Liver (tissue), 9 donors: ENCODE data around the gene OR10A3. TPM values are rescaled to one million over a fixed set of nuclear protein-coding genes. Genes with fewer than 3 reads are reported as not detected.

Experiments used
- DNase-seq: peaks from one replicate; pipeline ENCODE4 v3.0.0-alpha.2; 2017; ENCODE audit warnings: low spot score
- H3K27ac ChIP-seq, 2 donors: one replicate each; pipeline ENCODE4 v1.7.0; 2013; ENCODE audit warnings: inconsistent platforms in 2 of 2, low read length in 2 of 2, control low read depth in 1 of 2, low read depth in 1 of 2, mild to moderate bottlenecking in 1 of 2
- H3K27me3 ChIP-seq, 4 donors: one replicate each; pipeline versions ENCODE4 v1.6.1 to v1.7.0; 2013; ENCODE audit warnings: low read length in 3 of 4, inconsistent platforms in 1 of 4, mild to moderate bottlenecking in 1 of 4, moderate library complexity in 1 of 4; ENCODE audit not compliant: control insufficient read depth in 4 of 4, insufficient read depth in 4 of 4
- H3K36me3 ChIP-seq, 4 donors: one replicate each; pipeline versions ENCODE4 v1.6.1 to v1.7.0; 2013; ENCODE audit warnings: low read length in 3 of 4, mild to moderate bottlenecking in 3 of 4, low read depth in 1 of 4, moderate library complexity in 1 of 4; ENCODE audit not compliant: control insufficient read depth in 4 of 4, insufficient read depth in 3 of 4
- H3K4me1 ChIP-seq, 4 donors: one replicate each; pipeline versions ENCODE4 v1.6.1 to v1.7.0; 2013; ENCODE audit warnings: low read length in 3 of 4, mild to moderate bottlenecking in 3 of 4, moderate library complexity in 1 of 4; ENCODE audit not compliant: control insufficient read depth in 4 of 4, insufficient read depth in 4 of 4
- H3K4me3 ChIP-seq, 3 donors: one replicate each; pipeline versions ENCODE4 v1.6.1 to v1.7.0; 2013; ENCODE audit warnings: low read length in 3 of 3, control low read depth in 1 of 3, low read depth in 1 of 3, mild to moderate bottlenecking in 1 of 3
- H3K9ac ChIP-seq, 2 donors: one replicate each; pipeline ENCODE4 v1.7.0; 2013; ENCODE audit warnings: low read length in 2 of 2, mild to moderate bottlenecking in 2 of 2, moderate library complexity in 2 of 2, control low read depth in 1 of 2, low read depth in 1 of 2
- H3K9me3 ChIP-seq, 4 donors: one replicate each; pipeline versions ENCODE4 v1.6.1 to v1.7.0; 2013; ENCODE audit warnings: low read length in 3 of 4; ENCODE audit not compliant: control insufficient read depth in 4 of 4
- EGR1 ChIP-seq, 2 donors: IDR thresholded peaks; 2 replicates each; pipeline ENCODE4 v1.6.1; 2016 to 2018; ENCODE audit warnings: antibody characterized with exemption in 2 of 2, low read depth in 2 of 2
- FOXA1 ChIP-seq: IDR thresholded peaks from 2 replicates; pipeline ENCODE4 v1.6.1; 2016; ENCODE audit warnings: antibody characterized with exemption
- FOXA2 ChIP-seq: IDR thresholded peaks from 2 replicates; pipeline ENCODE4 v1.6.1; 2016; ENCODE audit warnings: antibody characterized with exemption
- GABPA ChIP-seq, 2 donors: IDR thresholded peaks in 1 of 2; conservative IDR thresholded peaks in 1 of 2; 2 replicates each; pipeline ENCODE4 v1.6.1; 2016; ENCODE audit warnings: antibody characterized with exemption in 2 of 2, mild to moderate bottlenecking in 1 of 2, moderate library complexity in 1 of 2
- HNF4A ChIP-seq, 2 donors: conservative IDR thresholded peaks; 2 replicates each; pipeline ENCODE4 v1.6.1; 2016; ENCODE audit warnings: antibody characterized with exemption in 2 of 2, mild to moderate bottlenecking in 2 of 2
- HNF4G ChIP-seq: IDR thresholded peaks from 2 replicates; pipeline ENCODE4 v1.6.1; 2016; ENCODE audit warnings: antibody characterized with exemption
- JUND ChIP-seq, 2 donors: IDR thresholded peaks; 2 replicates each; pipeline ENCODE4 v1.6.1; 2016; ENCODE audit warnings: antibody characterized with exemption in 2 of 2
- NR2F2 ChIP-seq: IDR thresholded peaks from 2 replicates; pipeline ENCODE4 v1.6.1; 2016; ENCODE audit warnings: antibody characterized with exemption
- RAD21 ChIP-seq, 2 donors: IDR thresholded peaks; 2 replicates each; pipeline ENCODE4 v1.6.1; 2016; ENCODE audit warnings: antibody characterized with exemption in 2 of 2, mild to moderate bottlenecking in 2 of 2
- RXRA ChIP-seq, 2 donors: IDR thresholded peaks; 2 replicates each; pipeline ENCODE4 v1.6.1; 2017 to 2018; ENCODE audit warnings: antibody characterized with exemption in 2 of 2, mild to moderate bottlenecking in 1 of 2
- SP1 ChIP-seq: IDR thresholded peaks from 2 replicates; pipeline ENCODE4 v1.6.1; 2018; ENCODE audit warnings: antibody characterized with exemption, mild to moderate bottlenecking
- TAF1 ChIP-seq: conservative IDR thresholded peaks from 2 replicates; pipeline ENCODE4 v1.6.1; 2016; ENCODE audit warnings: antibody characterized with exemption, mild to moderate bottlenecking
- YY1 ChIP-seq: IDR thresholded peaks from 2 replicates; pipeline ENCODE4 v1.6.1; 2016; ENCODE audit warnings: antibody characterized with exemption, mild to moderate bottlenecking
- WGBS: extraction: QIAGEN DNeasy Blood & Tissue Kit; methylation state at CpG from one replicate; pipeline ENCODE4 v1.1.7; 2013; 5-methylcytosine and 5-hydroxymethylcytosine counted together
- polyA plus RNA-seq, 2 donors: library from polyadenylated mRNA; stranded (reverse) in 1 of 2; unstranded in 1 of 2; fragments of 200-250 nt in 1 of 2; fragments of >200 nt in 1 of 2; fragmentation: Nextera tagmentation in 1 of 2; extraction: Ambion mirVana in 1 of 2; gene quantifications; one replicate each; pipeline versions ENCODE4 v1.2.1 to v1.2.3, GENCODE V29; 2013 to 2015
- total RNA-seq, 2 donors: library from RNA; depleted of rRNA; stranded (reverse); fragments of >200 nt; gene quantifications; one replicate each; pipeline ENCODE4 v1.2.3, GENCODE V29; 2014
- TF ChIP-seq, protein P1 (sequence below): fragments of 150-350 bp; IDR thresholded peaks from 2 replicates; pipeline ENCODE4 v1.5.1; 2017; ENCODE audit warnings: improper control_type of control experiment, low read depth, low read length; ENCODE audit not compliant: missing input control
- TF ChIP-seq, protein P2 (sequence below): IDR thresholded peaks from 2 replicates; pipeline ENCODE4 v1.6.1; 2016; ENCODE audit warnings: antibody characterized with exemption, mild to moderate bottlenecking
- TF ChIP-seq, protein P3 (sequence below): IDR thresholded peaks from 2 replicates; pipeline ENCODE4 v1.6.1; 2016; ENCODE audit warnings: antibody characterized with exemption
- TF ChIP-seq, protein P4 (sequence below): IDR thresholded peaks from 2 replicates; pipeline ENCODE4 v1.6.1; 2016; ENCODE audit warnings: antibody characterized with exemption
- donor health status: healthy.
- donor health status: healthy.
- donor health status: healthy.
- donor health status: healthy.
- donor health status: healthy.

The OR10A3 gene
- total and polyA plus RNA-seq, 4 donors, result not detected

DNA sequence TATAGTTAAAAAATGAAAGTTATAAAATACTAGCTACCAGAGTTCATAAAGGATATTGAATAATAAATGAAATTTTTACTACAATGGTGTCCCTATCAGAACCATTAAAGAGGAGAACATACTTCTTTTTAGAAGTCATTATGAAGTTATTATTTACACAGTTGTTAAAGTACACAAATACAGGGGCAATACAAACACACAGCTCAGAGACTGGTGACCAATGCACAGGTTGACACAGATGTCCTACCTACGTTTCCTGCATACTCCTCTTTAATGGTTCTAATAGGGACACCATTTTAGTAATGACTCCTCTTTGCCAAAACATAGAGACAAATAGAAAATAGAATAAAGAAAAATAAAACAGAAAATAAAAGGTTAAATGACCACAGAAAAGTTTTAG, 13.7 kb upstream of the OR10A3 start:
- no peak for DNase-seq
- H3K36me3 ChIP-seq, result no peaks in the 10 kb centered on the region

DNA sequence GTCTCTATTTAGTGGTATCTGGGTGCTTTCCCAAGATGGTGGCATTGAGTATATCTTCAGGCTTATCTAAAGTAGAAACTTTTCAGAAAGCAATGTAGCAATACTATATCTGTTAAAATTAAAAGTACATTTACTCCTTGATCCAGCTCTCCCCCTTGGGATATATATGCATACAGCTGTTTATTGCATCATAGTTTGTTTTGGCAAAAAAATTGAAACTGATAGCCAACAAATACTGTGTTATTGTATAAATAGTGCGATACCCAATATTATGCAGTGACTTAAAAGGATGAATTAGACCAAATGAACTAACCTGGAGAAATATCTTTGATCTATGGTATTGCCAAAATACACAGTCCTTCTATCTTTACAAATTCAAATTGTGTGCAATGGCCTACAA, 8.4 kb upstream of the OR10A3 start:
- Histone ChIP-seq H3K36me3 (no peaks in the 10 kb centered on the region), H3K9me3 (peaks cover 0 to 4% (median 1%) of the 10 kb centered on the region in 4 donors), H3K4me3 (no peak overlapping the region), H3K4me1 (no peaks in the 10 kb centered on the region), H3K27ac (no peak overlapping the region), H3K9ac (no peak overlapping the region), H3K27me3 (peaks cover 0 to 3% (median 0%) of the 10 kb centered on the region in 4 donors)
- TF ChIP-seq FOXA1 (no peak), HNF4G (no peak), TAF1 (no peak), JUND (IDR thresholded peaks at IDR 0.05) (no peak), FOXA2 (no peak), YY1 (no peak)
- TF ChIP-seq, protein P1, sequence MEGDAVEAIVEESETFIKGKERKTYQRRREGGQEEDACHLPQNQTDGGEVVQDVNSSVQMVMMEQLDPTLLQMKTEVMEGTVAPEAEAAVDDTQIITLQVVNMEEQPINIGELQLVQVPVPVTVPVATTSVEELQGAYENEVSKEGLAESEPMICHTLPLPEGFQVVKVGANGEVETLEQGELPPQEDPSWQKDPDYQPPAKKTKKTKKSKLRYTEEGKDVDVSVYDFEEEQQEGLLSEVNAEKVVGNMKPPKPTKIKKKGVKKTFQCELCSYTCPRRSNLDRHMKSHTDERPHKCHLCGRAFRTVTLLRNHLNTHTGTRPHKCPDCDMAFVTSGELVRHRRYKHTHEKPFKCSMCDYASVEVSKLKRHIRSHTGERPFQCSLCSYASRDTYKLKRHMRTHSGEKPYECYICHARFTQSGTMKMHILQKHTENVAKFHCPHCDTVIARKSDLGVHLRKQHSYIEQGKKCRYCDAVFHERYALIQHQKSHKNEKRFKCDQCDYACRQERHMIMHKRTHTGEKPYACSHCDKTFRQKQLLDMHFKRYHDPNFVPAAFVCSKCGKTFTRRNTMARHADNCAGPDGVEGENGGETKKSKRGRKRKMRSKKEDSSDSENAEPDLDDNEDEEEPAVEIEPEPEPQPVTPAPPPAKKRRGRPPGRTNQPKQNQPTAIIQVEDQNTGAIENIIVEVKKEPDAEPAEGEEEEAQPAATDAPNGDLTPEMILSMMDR, result no peak
- WGBS, result 78% methylated on average over 1 of the region's 1 CpG
- DNase-seq, result no peak

More for the DNA sequence above, 13.7 kb upstream of the OR10A3 start:
- Histone ChIP-seq H3K9me3 (no peaks in the 10 kb centered on the region), H3K27me3 (peaks cover 0 to 3% (median 0%) of the 10 kb centered on the region in 4 donors), H3K4me1 (no peaks in the 10 kb centered on the region), H3K4me3 (no peak overlapping the region), H3K27ac (no peak overlapping the region), H3K9ac (no peak overlapping the region)
- WGBS, result 77% methylated on average over 1 of the region's 1 CpG
- TF ChIP-seq HNF4A (conservative IDR thresholded peaks at IDR 0.05) (no peak), NR2F2 (no peak), GABPA (IDR thresholded peaks at IDR 0.05 in 1 of 2, conservative IDR thresholded peaks at IDR 0.05 in 1 of 2) (no peak), JUND (IDR thresholded peaks at IDR 0.05) (no peak), HNF4G (no peak), TAF1 (no peak), YY1 (no peak), RXRA (IDR thresholded peaks at IDR 0.05) (no peak), EGR1 (IDR thresholded peaks at IDR 0.05; ENCODE audit: low read depth in 2 of 2) (no peak), SP1 (no peak), FOXA2 (no peak), RAD21 (IDR thresholded peaks at IDR 0.05) (no peak)
- TF ChIP-seq, protein P2, sequence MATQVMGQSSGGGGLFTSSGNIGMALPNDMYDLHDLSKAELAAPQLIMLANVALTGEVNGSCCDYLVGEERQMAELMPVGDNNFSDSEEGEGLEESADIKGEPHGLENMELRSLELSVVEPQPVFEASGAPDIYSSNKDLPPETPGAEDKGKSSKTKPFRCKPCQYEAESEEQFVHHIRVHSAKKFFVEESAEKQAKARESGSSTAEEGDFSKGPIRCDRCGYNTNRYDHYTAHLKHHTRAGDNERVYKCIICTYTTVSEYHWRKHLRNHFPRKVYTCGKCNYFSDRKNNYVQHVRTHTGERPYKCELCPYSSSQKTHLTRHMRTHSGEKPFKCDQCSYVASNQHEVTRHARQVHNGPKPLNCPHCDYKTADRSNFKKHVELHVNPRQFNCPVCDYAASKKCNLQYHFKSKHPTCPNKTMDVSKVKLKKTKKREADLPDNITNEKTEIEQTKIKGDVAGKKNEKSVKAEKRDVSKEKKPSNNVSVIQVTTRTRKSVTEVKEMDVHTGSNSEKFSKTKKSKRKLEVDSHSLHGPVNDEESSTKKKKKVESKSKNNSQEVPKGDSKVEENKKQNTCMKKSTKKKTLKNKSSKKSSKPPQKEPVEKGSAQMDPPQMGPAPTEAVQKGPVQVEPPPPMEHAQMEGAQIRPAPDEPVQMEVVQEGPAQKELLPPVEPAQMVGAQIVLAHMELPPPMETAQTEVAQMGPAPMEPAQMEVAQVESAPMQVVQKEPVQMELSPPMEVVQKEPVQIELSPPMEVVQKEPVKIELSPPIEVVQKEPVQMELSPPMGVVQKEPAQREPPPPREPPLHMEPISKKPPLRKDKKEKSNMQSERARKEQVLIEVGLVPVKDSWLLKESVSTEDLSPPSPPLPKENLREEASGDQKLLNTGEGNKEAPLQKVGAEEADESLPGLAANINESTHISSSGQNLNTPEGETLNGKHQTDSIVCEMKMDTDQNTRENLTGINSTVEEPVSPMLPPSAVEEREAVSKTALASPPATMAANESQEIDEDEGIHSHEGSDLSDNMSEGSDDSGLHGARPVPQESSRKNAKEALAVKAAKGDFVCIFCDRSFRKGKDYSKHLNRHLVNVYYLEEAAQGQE, result no peak
- TF ChIP-seq, protein P1, result no peak
- TF ChIP-seq, protein P3, sequence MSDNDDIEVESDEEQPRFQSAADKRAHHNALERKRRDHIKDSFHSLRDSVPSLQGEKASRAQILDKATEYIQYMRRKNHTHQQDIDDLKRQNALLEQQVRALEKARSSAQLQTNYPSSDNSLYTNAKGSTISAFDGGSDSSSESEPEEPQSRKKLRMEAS, result no peak
- TF ChIP-seq, protein P4, sequence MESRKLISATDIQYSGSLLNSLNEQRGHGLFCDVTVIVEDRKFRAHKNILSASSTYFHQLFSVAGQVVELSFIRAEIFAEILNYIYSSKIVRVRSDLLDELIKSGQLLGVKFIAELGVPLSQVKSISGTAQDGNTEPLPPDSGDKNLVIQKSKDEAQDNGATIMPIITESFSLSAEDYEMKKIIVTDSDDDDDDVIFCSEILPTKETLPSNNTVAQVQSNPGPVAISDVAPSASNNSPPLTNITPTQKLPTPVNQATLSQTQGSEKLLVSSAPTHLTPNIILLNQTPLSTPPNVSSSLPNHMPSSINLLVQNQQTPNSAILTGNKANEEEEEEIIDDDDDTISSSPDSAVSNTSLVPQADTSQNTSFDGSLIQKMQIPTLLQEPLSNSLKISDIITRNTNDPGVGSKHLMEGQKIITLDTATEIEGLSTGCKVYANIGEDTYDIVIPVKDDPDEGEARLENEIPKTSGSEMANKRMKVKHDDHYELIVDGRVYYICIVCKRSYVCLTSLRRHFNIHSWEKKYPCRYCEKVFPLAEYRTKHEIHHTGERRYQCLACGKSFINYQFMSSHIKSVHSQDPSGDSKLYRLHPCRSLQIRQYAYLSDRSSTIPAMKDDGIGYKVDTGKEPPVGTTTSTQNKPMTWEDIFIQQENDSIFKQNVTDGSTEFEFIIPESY, result no peak
